Measurements from ENCODE around the gene CDHR1.

Gene CDHR1

DNA sequence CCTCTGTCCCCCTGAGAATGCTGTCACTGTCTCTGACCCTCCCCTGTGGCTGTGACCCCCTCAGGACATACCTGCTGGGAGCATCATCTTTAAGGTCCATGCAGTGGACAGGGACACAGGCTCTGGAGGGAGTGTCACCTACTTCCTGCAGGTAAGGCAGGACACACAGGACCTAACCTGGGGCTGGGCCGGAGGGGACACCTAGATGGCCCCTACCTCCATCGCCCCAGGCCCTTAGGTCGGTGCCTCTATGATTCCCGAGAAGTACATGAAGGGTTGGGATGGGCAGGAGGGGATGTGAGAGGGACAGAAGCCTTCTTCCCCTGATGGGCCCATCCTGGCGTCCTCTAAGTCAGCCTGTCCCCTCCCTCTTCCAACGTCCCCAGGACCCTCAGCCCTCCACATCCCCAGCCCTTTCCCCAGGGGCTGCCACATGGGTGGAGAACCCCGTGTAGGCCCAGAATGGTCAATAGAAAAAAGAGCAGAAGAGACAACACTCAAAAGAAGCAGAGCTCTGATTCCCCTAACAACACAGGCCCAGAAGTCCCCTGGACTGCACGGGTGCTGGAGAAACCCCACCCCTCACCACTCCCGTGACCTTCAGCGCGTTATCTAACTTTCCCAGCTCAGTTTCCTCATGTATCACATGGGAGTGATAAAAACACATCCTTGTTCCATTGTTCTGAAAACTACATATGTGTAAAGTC is 6.4 kb downstream of the CDHR1 start:
- DNase-seq (ENCODE audit: low read depth): no peak

DNA sequence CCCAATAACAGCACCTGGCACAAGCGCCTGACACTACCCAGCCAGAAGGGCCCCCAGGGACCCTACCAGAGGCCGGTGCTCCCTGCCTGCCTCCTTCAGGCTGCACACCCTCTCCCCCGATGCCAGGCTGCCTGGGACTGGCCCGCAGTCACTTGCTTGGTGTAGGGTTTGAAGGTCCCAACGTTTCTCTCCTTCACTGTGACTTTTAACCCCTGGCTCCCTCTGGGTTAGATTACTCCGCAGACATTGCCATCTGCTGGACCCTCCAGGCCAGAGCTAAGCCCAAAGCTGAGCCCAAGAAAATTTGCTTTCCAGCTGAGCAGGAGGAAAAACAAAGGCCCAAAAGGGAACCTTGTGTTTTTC is 6.9 kb downstream of the CDHR1 start:
- DNase-seq (ENCODE audit: low read depth): no peak

DNA sequence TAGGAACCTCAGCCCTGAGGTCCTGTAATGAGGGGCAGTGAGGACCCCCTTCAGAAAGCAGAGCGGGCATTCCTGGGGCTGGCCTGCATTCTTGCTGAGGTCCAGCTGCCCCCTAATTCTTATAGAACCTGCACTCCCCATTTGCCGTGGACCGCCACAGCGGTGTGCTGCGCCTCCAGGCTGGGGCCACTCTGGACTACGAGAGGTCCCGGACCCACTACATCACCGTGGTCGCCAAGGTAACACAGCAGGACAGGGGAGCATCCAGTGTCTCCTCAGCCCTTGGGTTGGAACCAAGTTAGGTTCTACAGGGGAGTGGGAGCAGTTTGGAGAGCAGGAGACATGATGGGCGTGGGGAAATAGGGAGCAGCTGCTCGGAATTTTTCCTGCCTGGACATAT is 7.3 kb downstream of the CDHR1 start:
- no peak for DNase-seq (ENCODE audit: low read depth)

DNA sequence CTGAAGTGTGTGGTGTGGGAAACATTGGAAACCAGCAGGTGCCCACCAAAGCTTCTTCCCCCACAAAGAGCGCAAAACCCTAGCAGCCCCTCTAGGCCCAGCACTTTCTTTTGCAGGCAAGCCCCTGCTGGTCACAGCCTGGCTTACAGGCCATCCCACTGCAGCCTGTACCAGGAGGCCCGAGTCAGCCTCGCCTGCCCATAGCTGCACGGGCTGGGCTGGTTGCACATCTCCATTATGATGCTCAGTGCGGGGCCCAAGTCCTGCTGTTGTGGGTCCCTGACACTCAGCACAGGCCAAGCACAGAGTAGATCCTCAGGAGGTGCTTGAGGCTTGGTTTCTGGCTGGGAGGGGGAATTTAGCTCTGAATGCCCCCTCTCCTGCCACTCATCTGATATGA is 8.0 kb downstream of the CDHR1 start:
- DNase-seq (ENCODE audit: low read depth): no peak

DNA sequence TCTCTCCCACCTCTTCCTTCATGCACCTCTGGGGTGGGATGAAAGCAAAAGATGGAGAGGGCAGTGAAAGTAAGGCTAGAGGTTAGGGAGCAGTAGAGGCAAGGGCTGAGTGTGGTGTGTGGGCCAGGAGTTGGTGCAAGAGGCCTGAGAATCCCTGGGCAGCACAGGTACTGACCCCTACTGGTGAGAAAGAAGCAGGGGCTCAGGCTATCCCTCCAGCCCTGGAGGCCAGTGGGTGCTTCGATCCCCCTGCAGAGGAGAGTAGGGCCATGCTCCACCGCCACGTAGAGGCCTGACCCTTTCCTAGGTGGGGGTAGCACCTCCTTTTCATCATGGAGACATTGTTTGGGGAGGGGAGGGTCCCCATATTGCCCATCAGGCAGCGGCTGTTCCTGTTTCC is 9.8 kb downstream of the CDHR1 start:
- no peak for DNase-seq (ENCODE audit: low read depth)

DNA sequence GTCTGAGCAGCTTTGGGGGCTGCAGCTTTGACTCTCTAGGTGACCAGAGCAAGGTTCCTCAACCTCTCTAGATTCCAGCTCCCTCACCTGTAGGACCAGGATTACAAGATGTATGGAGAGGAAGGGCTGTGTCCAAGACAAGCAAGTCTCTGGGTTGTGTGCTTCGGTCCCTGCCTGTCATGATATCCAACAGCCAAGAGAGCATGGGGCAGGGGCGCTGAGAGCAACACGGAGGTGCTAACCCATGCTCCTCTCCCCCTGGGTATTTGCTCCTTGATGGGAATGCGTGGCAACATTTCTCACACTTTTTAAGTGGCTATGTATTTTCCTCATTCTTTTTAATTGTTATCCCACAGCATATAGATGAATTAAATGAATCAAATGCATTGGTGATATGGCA is 10.3 kb downstream of the CDHR1 start:
- DNase-seq (ENCODE audit: low read depth): no peak

DNA sequence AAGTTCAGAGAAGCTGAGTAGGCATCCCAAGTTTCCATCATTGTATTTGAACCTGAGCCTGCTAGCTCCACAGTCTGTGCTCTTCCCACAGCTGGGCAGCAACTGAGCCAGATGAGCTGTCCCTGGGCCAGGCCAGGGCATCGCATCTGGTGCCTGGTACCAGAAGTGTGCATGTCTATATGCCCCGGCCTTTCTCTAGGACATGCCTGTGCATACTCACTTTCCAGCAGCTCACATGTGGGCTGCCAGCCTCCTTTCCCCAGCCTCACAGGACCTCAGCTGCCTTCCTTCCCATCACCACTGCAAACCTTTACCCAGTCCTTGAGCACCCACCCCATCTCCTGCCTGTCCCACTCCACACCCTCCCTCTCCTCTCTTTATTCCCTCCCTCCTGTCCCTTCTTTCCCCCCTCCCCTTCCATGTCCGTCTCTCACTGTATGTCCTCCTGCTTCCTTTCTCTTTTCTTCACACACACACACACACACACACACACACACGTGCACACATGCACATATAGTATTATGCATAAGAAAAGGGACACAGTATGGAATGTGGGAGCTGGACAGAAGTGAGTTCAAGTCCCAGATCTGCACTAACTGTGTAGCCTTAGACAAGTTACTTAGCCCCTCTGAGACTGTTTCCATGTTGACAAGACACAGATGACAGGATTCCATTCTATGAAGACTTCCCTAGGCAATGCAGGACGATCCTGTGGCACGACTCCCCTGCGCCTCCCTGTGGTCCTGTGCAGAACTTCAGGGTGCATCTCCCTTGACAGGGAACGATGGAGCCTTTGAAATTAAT is 10.9 kb downstream of the CDHR1 start:
- DNase-seq (ENCODE audit: low read depth): peak; percentile 32

DNA sequence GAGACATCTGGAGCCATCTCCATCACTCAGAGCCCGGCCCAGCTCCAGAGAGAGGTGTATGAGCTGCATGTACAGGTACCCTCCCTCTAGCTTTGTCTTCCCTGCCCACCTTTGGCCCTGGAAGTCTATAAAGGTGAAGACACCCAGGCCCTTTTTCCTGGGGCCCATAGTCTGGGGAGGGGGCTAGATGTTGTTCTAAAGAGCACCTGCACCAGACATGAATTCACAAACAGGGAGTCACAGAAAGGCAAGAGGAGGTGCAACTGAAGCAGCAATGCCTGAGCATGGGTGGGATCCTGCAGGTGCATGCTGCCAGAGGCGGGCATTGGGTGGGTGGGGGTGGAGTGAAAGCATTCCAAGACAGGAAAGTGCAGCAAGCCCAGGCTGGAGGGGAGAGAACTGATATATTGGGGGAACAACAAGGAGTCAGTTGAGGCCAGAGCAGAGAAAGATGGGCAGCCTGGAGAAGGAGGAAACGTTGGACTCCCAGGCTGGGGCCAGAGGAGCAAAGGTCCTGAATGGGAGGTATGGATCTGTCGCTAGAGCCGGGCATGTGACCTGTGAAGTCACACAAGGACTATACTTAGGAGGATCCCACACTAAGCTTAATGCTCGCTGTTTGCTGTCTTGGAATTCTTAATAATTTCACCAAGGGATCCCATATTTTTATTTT is 11.7 kb downstream of the CDHR1 start:
- DNase-seq (ENCODE audit: low read depth): no peak

DNA sequence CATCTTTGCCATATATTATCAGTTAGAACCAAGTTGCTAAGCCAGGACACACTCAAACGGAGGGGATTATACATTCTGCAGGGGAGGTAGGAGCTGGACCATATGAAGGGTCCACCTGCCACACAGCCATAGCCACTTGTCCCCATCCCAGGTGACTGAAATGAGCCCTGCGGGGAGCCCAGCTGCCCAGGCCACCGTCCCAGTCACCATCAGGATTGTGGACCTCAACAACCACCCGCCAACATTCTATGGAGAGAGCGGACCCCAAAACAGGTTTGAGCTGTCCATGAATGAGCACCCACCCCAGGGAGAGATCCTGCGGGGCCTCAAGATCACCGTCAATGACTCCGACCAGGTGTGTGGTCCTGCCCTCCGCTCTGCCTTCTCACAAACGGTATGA is 13.7 kb downstream of the CDHR1 start:
- no peak for DNase-seq (ENCODE audit: low read depth)

DNA sequence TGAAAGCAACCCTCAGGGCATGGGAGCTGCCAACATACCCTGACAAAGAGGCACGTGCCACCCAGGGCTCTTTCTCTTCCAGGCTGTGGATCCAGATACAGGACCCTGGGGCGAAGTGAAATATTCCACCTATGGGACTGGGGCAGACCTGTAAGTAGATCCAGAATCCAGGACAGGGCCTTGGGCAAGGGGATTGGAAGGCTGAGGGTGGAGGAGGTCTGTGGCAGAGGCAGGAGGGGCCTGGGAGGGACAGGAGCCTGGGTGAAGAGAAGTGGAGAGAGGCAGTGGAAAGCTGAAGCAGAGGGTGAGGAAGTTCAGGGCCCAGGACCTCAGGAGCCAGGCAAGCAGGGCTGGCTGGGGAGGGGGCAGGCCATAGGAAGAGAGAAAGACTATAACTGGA is 17.2 kb downstream of the CDHR1 start:
- DNase-seq (ENCODE audit: low read depth): no peak

DNA sequence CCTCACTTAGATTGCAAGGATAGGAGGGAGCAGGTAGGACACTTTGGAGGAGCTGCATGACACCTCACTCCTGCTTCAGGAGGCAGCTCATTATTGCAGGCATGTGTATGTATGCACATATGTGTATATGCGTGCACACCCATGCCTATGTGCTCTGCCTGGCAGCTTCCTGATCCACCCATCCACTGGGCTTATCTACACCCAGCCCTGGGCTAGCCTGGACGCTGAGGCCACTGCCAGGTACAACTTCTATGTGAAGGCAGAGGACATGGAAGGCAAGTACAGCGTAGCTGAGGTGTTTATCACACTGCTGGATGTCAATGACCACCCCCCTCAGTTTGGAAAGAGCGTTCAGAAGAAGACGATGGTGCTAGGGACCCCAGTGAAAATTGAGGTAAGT is 17.7 kb downstream of the CDHR1 start:
- no peak for DNase-seq (ENCODE audit: low read depth)

DNA sequence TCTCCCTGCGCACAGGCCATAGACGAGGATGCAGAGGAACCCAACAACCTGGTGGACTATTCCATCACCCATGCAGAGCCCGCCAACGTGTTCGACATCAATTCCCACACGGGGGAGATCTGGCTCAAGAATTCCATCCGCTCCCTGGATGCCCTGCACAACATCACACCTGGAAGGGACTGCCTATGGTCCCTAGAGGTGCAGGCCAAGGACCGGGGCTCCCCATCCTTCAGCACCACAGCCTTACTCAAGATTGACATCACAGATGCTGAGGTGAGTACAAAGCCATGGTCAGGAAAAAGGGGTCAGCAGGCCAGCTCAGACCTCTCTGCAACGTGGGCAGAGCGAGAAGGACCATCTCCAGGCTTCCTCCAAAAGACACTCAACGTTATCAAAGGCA is 18.7 kb downstream of the CDHR1 start:
- DNase-seq (ENCODE audit: low read depth): no peak

DNA sequence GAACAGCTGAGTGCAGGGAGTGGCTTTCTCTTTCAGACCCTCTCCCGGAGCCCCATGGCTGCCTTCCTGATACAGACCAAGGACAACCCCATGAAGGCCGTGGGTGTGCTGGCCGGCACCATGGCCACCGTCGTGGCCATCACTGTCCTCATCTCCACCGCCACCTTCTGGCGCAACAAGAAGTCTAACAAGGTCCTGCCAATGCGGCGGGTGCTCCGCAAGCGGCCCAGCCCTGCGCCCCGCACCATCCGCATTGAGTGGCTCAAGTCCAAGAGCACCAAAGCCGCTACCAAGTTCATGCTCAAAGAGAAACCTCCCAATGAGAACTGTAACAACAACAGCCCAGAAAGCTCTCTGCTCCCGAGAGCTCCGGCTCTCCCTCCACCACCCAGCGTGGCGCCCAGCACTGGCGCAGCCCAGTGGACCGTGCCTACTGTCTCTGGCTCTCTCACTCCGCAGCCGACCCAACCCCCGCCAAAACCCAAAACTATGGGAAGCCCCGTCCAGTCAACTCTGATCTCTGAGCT is 19.8 kb downstream of the CDHR1 start:
- no peak for DNase-seq (ENCODE audit: low read depth)

DNA sequence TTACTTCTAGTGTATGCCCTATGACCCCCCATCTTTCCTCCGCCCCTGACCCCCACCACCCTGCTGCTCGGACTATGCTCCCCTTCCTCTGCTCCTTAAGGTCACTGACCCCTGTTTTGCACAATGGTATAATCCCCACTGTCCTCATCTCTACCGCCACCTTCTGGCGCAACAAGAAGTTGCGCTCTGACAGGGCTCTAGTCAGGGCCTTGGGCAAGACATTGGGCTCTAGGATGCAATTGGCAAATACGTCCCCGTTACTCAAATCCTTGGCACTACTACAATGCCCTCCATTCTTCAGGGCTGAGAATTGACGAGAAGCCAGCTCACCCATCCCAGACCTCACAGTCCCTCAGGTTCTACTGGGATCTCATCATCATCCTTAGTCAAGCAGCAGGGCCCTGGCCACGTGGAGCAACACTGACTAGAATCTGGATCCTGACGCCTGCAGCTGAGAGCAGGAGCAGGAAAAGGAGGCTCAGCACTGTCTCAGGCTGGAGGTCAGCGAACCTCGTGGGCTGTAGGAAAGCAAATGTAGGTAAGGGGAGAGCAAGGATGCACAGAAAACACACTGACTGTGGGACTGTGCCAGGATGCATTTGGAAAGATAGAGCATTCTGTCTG is 20.4 kb downstream of the CDHR1 start:
- no peak for DNase-seq (ENCODE audit: low read depth)

DNA sequence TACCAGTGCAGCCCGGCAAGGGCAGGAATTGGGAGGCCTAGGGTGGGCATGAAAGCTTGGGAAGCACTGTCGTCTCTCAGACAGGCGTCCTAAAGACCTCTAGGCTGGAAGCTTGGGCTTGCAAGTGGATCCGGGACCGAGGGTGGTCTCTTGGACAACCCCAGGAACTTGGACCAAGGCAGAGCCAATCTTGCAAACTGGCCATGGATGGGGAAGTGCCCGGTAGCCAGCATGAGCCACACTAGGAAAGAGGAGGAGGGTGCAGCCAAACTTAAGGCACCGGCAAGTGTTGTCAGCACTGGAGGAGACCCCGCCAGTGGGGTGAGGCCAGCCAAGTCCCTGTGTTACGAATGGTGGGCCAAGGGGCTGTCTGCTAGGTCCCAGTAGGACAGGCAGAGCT is 22.5 kb downstream of the CDHR1 start:
- DNase-seq (ENCODE audit: low read depth): no peak

DNA sequence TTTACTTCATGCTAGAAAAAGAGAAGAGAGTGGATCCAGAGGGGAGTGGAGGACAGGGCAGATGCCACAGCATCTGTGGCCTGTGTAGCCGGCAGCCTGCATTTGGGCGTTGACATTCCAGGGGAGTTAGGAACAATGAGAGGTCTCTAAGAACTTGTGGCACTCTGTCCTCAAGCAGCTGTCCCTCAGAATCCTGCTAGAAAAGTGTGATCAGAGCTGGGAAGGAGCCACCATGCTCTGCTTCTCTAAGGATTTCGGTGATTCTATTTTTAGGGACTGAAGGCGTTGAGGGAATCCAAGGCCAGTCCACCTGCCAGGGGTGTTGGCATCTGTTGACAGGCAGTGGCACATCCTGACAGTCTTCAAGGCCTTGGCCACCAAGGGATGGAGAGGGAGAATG is 23.4 kb downstream of the CDHR1 start:
- DNase-seq (ENCODE audit: low read depth): no peak

DNA sequence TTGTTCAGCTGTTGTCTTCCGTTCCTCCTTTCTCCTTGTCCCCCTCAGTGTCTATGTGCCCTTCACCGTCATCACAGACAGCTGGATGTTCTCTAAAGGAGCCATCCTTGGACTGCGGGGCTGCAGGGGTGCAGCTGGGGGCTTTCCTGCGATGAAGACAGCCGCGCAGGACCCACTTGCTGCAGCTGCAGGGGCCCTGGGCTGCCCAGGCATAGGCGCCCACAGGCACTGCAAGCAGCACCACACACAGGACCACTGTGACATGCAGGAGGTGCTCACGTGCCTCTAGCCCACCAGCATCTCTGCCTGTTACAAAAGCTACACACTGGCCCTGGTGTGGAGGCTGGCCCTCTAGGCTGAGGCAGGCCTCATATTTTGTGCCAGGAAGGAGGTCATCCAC is 27.6 kb downstream of the CDHR1 start:
- DNase-seq (ENCODE audit: low read depth): no peak

DNA sequence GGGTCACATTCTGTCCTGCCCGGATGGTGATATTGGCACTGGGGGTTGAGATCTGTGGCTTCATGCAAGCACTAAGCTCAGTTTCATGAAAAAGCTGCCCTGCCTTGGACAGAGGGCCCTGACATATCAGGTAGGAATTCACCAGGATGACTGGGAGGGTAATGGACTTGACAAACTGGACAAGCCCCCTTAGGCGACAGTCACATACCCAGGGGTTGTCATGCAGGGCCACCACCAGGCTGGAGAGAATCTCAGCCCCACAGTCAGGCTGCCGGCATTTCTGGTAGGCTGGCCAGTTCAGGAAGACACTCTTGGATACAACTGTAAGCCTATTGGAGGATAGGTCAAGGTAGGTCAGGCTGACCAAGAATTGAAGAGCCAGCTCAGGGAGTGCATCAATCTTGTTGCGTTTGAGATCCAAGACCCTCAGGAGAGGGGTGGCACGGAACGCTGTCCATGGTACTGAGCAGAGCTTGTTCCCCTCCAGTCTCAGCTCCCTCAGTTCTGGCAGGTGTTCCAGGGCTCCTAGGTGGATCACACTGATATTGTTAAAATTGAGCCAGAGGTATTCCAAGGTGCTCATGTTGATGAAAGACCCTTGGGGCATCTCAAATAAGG is 30.2 kb downstream of the CDHR1 start:
- DNase-seq (ENCODE audit: low read depth): no peak

DNA sequence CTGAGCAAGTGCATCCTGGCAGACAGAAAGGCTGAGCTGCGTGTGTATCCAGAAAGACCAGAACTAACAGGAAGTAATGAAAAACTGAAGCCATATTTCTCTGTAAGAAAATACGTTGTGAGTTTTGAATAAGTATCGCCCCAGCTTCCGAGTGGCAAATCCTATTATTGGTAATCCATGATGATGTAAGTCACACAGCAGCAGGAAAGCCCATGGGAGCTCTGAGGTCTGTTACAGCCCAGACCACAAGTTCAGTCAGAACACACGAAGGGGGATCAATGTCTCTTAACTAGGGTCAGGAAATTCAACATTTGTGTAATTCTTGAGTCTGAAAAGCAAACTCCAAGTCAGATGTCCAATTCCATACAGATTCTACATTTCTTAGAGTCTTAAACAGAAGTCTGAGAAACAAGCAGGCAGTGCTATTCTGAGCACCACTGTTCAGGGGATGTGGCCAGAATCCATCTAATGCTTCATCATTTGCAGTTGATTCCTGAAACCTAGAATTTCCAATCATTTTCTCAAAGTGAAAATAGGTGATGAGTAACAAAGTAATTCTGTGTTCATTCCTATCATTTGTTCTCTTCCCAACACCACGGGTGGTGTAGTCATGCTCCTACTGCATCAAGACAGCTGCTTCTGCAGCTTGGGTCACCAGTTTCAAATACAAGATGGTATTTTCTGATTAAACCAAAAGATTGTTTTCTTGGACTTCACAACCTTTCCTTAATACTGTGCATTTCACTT is 31.3 kb downstream of the CDHR1 start, which contains the start of gene LRIT2:
TSS of gene LRIT2 (minus strand) at position 118 of the 747 bp plus-strand sequence. CDS start at position 94, 24 bp downstream.
- DNase-seq (ENCODE audit: low read depth): no peak

DNA sequence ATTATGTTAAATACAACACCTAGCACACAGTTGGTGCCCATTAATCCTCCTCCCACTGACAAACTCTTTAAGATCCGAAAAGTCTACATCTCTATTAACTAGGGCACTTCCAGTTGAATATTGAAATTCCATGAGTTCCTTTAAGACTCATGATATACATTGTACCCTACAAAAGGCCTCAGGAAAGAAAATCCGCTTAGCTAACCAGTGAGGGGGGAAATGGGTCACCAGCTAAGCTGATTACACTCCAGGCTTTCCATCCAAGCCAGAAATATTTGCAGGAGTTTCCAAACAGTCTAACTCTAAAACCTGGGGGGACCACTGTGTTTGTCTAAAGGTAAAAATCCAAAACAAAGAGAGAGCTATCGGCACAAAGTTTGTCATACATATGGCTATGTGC is 32.3 kb downstream of the CDHR1 start:
- DNase-seq (ENCODE audit: low read depth): no peak

DNA sequence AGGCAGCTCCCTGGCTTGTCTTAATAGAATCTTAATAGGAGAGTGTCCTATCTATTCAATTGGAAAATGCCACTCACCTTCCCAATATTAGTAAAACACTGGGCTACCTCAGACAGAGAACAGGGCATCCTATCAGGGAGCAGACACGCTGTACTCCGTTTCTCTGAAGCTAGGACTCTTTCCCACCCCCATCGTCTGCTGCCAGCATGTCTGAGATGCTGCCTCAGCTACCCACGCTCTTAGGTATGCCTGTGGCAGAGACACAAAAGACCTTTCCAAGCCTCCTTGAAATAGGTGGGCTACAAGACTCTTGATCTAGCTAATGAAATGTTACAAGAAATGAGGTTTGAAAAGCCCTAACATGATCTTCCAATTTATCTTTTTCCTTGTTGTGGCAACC is 33.5 kb downstream of the CDHR1 start:
- DNase-seq (ENCODE audit: low read depth): no peak
